GM12892 (cell line): Measurements from ENCODE around the gene MPPE1.
"Not testable (repeated sequence)": the region's sequence is repeated elsewhere in the genome, so short reads cannot be mapped to it uniquely, and the experiment has no call there.

Experiments used
- DNase-seq: peaks from one replicate; pipeline ENCODE4 v3.0.0; 2011; ENCODE audit not compliant: insufficient read length
- FAIRE-seq: peaks from 2 replicates; lab custom pipeline; 2011; peaks lifted over from hg19 to GRCh38; lab: Jason Lieb, UNC
- POLR2A ChIP-seq: IDR thresholded peaks from 2 replicates; pipeline ENCODE4 v1.6.1; 2011; ENCODE audit warnings: low read depth, low read length, control low read depth
- POLR2AphosphoS5 ChIP-seq: IDR thresholded peaks from 2 replicates; pipeline ENCODE4 v1.6.1; 2011; ENCODE audit warnings: low read depth, low read length, control low read depth
- TAF1 ChIP-seq: IDR thresholded peaks from 2 replicates; pipeline ENCODE4 v1.6.1; 2011; ENCODE audit warnings: low read depth, mild to moderate bottlenecking, control low read depth, low read length, borderline replicate concordance

The MPPE1 gene

DNA sequence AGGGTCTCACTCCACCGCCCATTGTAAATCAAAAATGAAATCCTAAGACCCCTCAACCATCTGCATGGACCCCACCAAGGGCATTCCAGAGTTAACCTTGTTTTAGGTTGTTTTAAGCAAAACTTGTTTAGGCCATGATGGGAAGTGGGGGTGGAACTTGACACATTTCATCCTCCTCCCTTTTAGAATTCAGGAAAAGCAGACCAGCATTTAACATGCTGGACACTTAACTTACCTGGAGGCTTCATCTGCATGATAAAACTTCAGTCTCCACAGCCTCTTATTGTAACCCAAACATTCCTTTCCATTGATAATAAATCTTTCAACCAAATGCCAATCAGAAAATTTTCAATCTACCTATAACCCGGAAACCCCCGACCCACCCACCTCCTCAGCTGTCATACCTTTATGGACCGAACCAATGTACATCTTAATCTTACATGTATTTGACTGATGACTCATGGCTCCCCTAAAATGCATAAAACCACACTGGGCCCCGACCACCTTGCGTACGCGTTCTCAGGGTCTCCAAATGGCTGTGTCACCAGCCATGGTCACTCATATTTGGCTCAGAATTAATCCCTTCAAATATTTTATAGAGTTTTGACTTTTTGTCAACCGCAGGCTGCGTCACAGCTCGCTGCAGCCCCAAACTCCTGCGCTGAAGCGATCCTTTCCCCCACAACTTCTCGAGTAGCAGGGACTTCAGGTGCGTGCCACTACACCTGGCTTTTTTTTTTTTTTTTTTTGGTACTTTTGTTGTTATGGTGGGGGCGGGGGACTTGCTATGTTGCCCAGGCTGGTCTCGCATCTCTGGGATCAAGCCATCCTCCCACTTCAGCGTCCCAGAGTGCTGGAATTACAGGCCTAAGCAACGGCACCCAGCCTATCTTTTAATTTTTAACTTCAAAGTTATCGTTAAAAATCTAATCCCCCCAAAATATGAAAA is 917 bp downstream of the MPPE1 start:
- TF ChIP-seq TAF1: no peak
- TF ChIP-seq POLR2A: no peak
- TF ChIP-seq POLR2AphosphoS5: no peak
- DNase-seq (no peak), FAIRE-seq (no peak)

DNA sequence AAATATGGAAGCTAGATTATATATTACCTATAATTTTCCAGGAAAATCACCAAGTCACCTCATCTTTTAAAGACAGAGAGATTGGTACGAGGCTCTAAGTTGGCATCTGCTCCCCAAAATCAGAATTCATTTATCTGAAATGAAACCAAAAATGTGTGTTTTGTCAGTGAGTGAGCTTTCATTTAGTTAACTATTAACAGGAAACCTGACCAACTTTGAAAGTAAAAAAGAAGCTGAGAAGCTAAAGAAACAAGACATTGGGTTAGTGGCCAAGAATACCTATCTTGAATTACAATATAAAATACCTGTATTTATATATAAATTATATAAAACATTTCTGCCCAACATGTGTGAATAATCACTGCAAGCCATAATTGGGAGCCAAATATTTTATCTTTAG is 1.9 kb downstream of the MPPE1 start:
- FAIRE-seq: no peak
- TF ChIP-seq POLR2A: no peak
- no peak for TF ChIP-seq POLR2AphosphoS5
- TF ChIP-seq TAF1: no peak

DNA sequence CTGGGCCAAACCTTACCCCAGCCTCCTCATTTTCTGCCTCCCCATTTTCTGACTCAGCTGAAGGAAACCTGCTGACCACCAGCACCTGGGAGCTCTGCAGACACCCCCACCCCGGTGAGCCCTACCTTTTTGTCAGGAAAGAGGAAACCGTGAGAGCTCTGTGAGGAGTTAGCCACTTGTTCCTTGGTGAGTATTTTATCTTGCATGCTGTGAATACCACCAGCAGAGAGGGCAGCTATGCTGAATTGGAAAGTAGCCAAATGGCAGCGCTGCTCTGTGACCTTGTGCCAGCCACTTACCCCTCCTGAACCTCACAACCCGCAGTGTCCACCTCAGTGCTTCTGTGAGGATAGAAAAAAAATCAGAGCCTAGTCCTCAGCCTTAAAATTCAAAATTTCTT is 2.5 kb downstream of the MPPE1 start:
- no peak for FAIRE-seq
- TF ChIP-seq POLR2A: no peak
- no peak for TF ChIP-seq TAF1
- TF ChIP-seq POLR2AphosphoS5: no peak
- no peak for DNase-seq

More for the DNA sequence above, 1.9 kb downstream of the MPPE1 start:
- no peak for DNase-seq

DNA sequence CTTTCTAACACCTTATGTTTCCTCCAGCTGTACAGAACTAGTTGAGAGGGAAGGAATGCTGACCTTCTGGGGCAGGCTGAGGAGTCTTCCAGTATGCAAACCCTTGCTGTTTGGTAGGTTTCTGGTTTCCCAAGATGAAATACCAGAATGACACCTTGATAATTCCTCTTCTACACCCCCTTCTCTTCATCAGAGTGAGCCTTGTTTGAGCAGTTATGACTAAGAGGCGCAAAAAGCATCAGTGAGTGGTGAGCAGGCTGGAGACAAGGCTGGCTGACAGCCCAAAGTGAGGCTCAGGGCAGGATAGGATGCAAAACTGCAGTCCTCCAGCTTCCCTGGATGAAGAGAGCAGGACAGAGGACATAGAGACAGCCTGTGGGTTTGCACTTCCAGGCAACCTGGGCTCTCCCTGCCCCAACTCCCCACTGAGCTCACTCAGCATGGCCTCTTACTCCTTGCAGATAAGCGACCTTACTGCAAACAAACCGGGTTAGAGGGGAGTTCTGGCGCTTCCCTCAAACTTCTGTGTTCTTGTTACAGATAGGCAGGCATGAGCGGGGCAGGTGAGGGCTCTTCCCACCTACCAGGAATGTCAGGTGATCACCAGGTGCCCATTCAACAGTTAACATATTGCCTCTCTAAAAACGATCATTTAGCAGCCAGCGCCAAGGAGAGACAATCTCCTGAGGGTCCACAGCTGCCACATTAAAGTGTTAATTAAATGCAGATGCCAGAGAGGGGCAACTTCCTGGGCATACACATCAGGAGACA is 5.4 kb downstream of the MPPE1 start:
- no peak for TF ChIP-seq TAF1
- TF ChIP-seq POLR2AphosphoS5: no peak
- no peak for TF ChIP-seq POLR2A
- FAIRE-seq: no peak
- no peak for DNase-seq

DNA sequence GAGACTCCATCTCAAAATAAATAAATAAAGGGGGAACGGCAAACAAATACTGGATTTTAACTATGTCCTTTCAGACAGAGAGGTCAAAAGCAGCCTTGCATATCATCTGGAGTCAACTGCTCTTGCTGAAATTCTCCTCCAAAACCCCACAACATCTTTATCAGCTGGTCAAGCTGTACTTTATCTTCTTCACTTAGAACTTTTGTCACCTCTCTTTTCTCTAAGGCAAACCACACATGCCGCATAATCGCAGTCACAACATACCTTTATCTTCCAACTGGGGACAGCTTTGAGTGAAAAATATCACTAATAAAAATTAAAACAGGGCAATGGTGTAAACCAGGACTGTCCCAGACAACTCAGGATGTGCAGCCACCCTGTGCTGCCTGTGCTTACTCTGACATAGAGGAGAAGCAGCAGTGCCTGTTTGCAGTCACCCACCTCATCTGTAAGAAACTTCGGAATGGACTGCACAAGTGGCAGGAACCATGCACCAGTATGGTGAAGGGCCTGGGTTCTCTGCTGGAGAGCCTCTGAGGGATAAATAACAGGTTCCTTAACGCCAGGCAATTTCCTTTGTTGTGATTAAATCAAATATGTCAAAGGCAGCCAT is 6.2 kb downstream of the MPPE1 start:
- FAIRE-seq (no peak), DNase-seq (no peak)
- TF ChIP-seq TAF1 (no peak), POLR2AphosphoS5 (no peak), POLR2A (no peak)

DNA sequence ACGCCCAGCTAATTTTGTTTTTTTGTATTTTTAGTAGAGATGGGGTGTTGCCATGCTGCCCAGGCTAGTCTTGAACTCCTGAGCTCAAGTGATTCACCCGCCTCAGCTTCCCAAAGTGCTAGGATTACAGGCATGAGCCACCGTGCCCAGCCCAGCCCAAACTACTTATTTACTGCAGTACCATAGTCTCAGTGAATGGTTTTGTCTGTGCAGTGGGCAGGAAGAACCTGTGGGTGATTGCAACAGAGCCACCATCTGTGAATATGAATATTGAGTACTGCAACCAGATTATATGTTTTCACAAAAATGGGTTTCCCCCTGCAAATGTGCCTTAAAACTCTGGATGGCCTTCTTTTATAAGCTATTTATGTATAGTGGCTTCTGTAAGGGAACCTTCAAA is 9.1 kb downstream of the MPPE1 start:
- no peak for DNase-seq
- no peak for FAIRE-seq
- TF ChIP-seq POLR2AphosphoS5 (no peak), POLR2A (no peak), TAF1 (no peak)

DNA sequence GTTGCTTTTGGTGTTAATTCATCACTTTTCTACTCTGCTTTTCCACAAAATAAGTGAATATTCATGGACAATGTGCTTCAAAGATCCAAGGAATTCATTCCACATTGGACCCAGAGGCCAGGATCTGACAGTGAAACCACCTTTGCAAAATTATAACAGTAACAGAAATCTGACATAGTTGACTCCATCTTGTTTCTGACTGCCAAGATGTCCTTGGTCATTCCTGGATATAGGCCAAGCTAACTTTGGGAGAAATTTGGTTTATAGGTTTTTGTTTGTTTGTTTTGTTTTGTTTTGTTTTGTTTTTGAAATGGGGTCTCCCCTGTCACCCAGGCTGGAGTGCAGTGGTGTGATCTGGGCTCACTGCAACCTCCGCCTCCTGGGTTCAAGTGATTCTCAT is 10.3 kb downstream of the MPPE1 start:
- FAIRE-seq: no peak
- no peak for DNase-seq
- no peak for TF ChIP-seq POLR2AphosphoS5
- no peak for TF ChIP-seq TAF1
- no peak for TF ChIP-seq POLR2A

DNA sequence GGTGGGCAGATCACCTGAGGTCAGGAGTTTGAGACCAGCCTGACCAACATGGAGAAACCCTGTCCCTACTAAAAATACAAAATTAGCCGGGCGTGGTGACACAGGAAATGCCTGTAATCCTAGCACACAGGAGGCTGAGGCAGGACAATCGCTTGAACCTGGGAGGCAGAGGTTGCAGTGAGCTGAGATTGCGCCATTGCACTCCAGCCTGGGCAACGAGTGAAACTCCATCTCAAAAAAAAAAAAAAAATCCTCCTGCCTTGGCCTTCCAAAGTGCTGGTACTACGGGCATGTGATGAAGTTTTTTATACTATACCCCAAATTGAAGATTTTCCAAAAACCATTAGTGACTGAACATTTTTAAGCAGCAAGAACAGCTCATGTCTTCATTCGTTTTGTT is 15.7 kb downstream of the MPPE1 start:
- DNase-seq, FAIRE-seq: not testable (repeated sequence)

DNA sequence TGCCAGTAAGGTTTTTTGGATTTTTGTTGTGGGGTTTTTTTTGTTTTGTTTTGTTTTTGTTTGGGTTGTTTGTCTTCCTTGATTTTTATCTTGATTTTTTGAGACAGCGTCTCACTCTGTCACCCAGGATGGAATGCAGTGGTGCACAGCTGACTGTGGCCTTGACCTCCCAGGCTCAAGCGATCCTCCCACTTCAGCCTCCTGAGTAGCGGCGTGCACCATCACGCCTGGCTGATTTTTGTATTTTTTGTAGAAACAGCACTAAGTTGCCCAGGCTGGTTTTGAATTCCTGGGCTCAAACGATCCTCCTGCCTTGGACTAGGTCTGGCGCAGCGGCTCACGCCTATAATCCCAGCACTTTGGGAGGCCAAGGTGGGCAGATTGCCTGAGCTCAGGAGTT is 16.4 kb downstream of the MPPE1 start:
- no peak for DNase-seq
- TF ChIP-seq POLR2AphosphoS5: no peak
- no peak for TF ChIP-seq TAF1
- TF ChIP-seq POLR2A: no peak
- no peak for FAIRE-seq

DNA sequence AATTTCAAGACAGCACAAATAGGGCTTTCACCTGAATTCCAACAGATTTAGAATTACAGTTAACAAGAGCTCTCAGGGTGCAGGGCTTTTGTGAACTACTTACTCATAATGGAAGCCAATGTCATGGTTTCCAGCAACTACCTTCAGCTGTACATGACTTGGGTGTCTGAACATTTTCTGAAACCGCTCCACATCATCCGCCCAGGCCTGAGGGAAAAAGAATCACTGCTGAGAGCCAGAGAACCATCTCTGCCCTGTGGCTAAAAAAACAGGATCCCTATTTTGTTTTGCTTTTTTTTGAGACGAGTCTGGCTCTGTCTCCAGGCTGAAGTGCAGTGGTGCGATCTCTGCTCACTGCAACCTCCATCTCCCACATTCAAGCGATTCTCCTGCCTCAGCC is 18.8 kb downstream of the MPPE1 start:
- no peak for FAIRE-seq
- TF ChIP-seq TAF1 (no peak), POLR2A (no peak), POLR2AphosphoS5 (no peak)
- no peak for DNase-seq

DNA sequence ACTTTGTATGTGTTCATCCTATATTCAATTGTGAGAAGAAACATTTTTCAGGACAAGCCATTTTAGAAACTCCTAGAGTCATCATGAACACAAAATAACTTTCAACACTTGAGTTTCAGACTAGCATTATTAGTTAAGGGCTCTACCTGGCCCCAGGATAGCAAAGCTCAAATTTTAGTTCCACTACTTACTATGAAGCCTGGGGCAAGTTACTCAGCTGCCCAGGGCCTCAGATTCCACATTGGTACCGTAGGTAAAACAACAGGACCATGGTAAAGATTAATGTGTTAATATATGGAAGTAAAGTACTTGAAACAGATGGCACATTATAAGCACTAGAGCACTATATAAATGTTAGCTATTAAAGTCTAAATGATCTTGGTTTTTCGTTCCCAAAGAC is 19.4 kb downstream of the MPPE1 start:
- no peak for DNase-seq
- FAIRE-seq: no peak
- TF ChIP-seq POLR2A: no peak
- no peak for TF ChIP-seq POLR2AphosphoS5
- no peak for TF ChIP-seq TAF1

DNA sequence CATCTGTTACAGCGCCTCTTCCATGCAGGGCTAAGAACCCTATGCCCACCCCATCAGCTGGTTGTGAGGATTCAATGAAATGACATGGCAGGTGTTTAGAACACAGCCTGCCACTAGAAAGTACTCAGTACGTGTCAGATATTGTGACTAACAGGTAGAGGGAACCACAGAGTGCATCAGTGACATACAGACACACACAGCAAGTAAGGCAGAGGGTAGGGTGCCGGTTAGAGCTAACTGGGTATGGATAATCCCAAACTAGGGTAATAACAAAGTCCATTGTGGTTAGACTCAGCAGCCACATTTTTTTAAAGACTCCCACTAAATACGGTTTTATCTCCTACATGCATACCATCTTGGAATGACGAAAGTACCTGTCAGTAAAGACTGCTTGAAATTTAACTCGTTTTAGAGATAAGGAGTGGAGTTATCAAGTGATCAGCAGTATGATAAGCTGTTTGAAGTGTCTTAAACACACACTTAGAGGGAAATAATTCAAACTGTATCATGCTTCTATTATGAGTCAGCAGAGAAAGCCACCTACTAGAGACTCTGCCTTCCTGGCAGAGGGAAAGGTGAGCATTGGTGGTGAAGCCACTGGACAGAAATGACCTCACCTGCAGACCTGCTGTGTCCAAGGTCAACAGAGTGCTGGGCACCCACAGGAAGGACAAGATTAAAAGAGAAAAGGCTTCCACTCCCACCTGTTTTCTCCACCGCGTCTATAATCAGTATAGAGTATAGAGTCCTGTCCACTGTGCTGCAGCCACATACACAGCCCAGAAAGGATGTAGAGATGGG is 20.6 kb downstream of the MPPE1 start:
- FAIRE-seq (no peak), DNase-seq (no peak)
- TF ChIP-seq POLR2AphosphoS5 (no peak), TAF1 (no peak), POLR2A (no peak)
